HepG2 (cell line): ENCODE measurements around the gene AHCYL2. TPM values are rescaled to one million over a fixed set of nuclear protein-coding genes. Genes with fewer than 3 reads are reported as not detected.

Experiments
- EED ChIP-seq: sonication (generic); formaldehyde crosslinking; IDR thresholded peaks from 2 replicates; pipeline ENCODE4 v1.5.0; 2020; ENCODE audit warnings: mild to moderate bottlenecking, missing genetic modification reagents
- GFI1 ChIP-seq: sonication (generic); formaldehyde crosslinking; IDR thresholded peaks from 2 replicates; pipeline ENCODE4 v1.5.0; 2020; ENCODE audit warnings: missing genetic modification reagents, mild to moderate bottlenecking, borderline replicate concordance
- KAT8 ChIP-seq: IDR thresholded peaks from 2 replicates; pipeline ENCODE4 v1.6.1; 2016; ENCODE audit warnings: missing genetic modification reagents, missing compliant biosample characterization
- MTF2 ChIP-seq: sonication (generic); formaldehyde crosslinking; IDR thresholded peaks from 2 replicates; pipeline ENCODE4 v1.5.0; 2020; ENCODE audit warnings: missing genetic modification reagents, borderline replicate concordance
- NFIB ChIP-seq: sonication (generic); formaldehyde crosslinking; IDR thresholded peaks from 2 replicates; pipeline ENCODE4 v1.9.0; 2021; ENCODE audit warnings: missing genetic modification reagents, mild to moderate bottlenecking, borderline replicate concordance
- NRL ChIP-seq: sonication (generic); formaldehyde crosslinking; IDR thresholded peaks from 2 replicates; pipeline ENCODE4 v1.5.0; 2020; ENCODE audit warnings: missing genetic modification reagents, mild to moderate bottlenecking, moderate library complexity, borderline replicate concordance
- PHF8 ChIP-seq: sonication (generic); formaldehyde crosslinking; IDR thresholded peaks from 2 replicates; pipeline ENCODE4 v1.5.0; 2020; ENCODE audit warnings: missing genetic modification reagents
- PPARG ChIP-seq: conservative IDR thresholded peaks from 2 replicates; pipeline ENCODE4 v1.6.1; 2016; ENCODE audit warnings: missing biosample characterization, missing genetic modification reagents
- REST ChIP-seq, 2 experiments: IDR thresholded peaks; 2 replicates each; pipeline ENCODE4 v1.6.1; 2011 to 2012; ENCODE audit warnings: low read length in 2 of 2, borderline replicate concordance in 1 of 2, low read depth in 1 of 2, mild to moderate bottlenecking in 1 of 2, moderate library complexity in 1 of 2
- SP5 ChIP-seq: IDR thresholded peaks from 2 replicates; pipeline ENCODE4 v1.6.1; 2016; ENCODE audit warnings: low read depth, borderline replicate concordance
- TCF12 ChIP-seq, 2 experiments: fragments of 450-650 bp in 1 of 2; sonication (generic) in 1 of 2; formaldehyde crosslinking in 1 of 2; IDR thresholded peaks; 2 replicates each; pipeline versions ENCODE4 v1.6.1 to v1.8.0; 2017 to 2022; ENCODE audit warnings: antibody characterized with exemption in 1 of 2, mild to moderate bottlenecking in 1 of 2, missing genetic modification reagents in 1 of 2, moderate library complexity in 1 of 2
- ZNF160 ChIP-seq: sonication (generic); formaldehyde crosslinking; IDR thresholded peaks from 2 replicates; pipeline ENCODE4 v1.8.0; 2022; ENCODE audit warnings: mild to moderate bottlenecking, inconsistent platforms, missing genetic modification reagents
- ZNF18 ChIP-seq: sonication (generic); formaldehyde crosslinking; IDR thresholded peaks from 2 replicates; pipeline ENCODE4 v1.8.0; 2022; ENCODE audit warnings: mild to moderate bottlenecking, missing genetic modification reagents; ENCODE audit not compliant: insufficient replicate concordance
- ZNF207 ChIP-seq: fragments of 450-650 bp; IDR thresholded peaks from 2 replicates; pipeline ENCODE4 v1.6.1; 2016; ENCODE audit warnings: antibody characterized with exemption, borderline replicate concordance
- ZNF24 ChIP-seq: fragments of 450-650 bp; IDR thresholded peaks from 2 replicates; pipeline ENCODE4 v1.6.1; 2017; ENCODE audit warnings: antibody characterized with exemption, mild to moderate bottlenecking
- ZNF263 ChIP-seq: sonication (generic); formaldehyde crosslinking; IDR thresholded peaks from 2 replicates; pipeline ENCODE4 v1.4.0; 2020; ENCODE audit warnings: missing genetic modification reagents
- ZNF704 ChIP-seq: sonication (generic); formaldehyde crosslinking; IDR thresholded peaks from 2 replicates; pipeline ENCODE4 v1.8.1; 2023; ENCODE audit warnings: mild to moderate bottlenecking, inconsistent platforms, moderate library complexity, missing genetic modification reagents, borderline replicate concordance
- ZNF724P ChIP-seq: sonication (generic); formaldehyde crosslinking; IDR thresholded peaks from 2 replicates; pipeline ENCODE4 v1.8.0; 2022; ENCODE audit warnings: missing genetic modification reagents, borderline replicate concordance
- polyA plus RNA-seq, 8 experiments: library from polyadenylated mRNA; depleted of rRNA in 3 of 8; stranded (reverse) in 7 of 8; unstranded in 1 of 8; fragments of >200 nt; fragmentation: Illumina TruSeq in 4 of 8; extraction: Trizol in 4 of 8; gene quantifications; 2 replicates each; pipeline versions ENCODE4 v1.2.1 to v1.2.3, GENCODE V29; 2011 to 2016; ENCODE audit warnings: low read depth in 4 of 8, missing spikeins in 1 of 8, mixed read lengths in 1 of 8; ENCODE audit not compliant: insufficient read depth in 1 of 8
- total RNA-seq, 5 experiments: library from RNA; depleted of rRNA; stranded (reverse); fragments of >200 nt; fragmentation: Illumina TruSeq; extraction: Trizol; gene quantifications; 2 replicates each; pipeline ENCODE4 v1.2.3, GENCODE V29; 2016; ENCODE audit warnings: low read depth in 1 of 5
- TF ChIP-seq, protein P1 (sequence below): sonication (generic); formaldehyde crosslinking; IDR thresholded peaks from 2 replicates; pipeline ENCODE4 v1.8.1; 2022; ENCODE audit warnings: low read depth, mild to moderate bottlenecking, missing genetic modification reagents

AHCYL2 gene
- total and polyA plus RNA-seq, 2 of the 13 experiments (the other 11 are each of a cell fraction or from before 2014, with no cell fraction given): 9.5 to 14.7 TPM

DNA sequence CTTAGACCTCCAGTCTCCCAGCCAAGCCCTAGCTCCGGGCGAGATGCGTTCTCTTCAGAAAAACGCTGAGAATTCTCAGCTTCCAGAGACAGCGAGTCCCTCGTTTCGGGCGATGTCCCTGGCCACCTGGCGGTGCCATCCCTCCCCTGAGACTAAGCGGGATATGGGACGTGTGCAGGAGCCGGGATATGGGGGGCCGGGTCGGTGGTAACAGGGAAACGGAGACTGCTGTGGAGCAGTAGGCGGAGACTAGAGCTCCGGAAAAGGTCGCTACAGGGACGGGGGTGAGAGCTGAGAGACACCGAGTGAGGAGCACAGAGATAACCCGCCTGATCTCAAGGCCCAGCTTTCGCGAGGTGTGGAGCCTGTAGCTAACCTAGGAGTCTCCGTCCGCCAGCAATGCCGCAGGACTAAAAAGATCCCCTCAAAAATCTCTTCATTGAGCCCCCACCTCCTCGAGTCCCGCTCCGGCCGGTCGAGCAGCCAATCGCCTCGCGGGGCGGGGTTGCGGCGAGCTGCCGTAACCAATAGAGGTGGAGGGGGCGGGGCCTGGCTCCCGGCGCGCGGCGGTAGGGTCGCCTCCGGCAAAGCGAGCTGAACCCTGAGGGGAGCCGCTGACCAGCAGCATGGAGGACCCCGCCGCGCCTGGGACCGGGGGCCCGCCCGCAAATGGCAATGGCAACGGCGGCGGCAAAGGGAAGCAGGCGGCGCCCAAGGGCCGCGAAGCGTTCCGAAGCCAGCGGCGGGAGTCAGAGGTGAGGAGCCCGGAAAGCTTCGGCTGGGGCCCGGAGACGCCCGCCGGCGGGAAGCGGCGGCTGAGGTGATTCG, 209.2 kb downstream of the AHCYL2 start, which contains the start of gene STRIP2 (continued):
- TF ChIP-seq REST (IDR thresholded peaks at IDR 0.05; ENCODE audit: borderline replicate concordance in 1 of 2, low read depth in 1 of 2, low read length in 2 of 2) (peak in 1 of 2 experiments; percentile 43; a peak in 1 of 4 replicates), ZNF724P (CRISPR knock-in tag) (no peak), ZNF18 (peak; percentile 31), ZNF24 (no peak), ZNF160 (CRISPR knock-in tag) (no peak), ZNF207 (no peak), PPARG (CRISPR knock-in tag) (no peak), PHF8 (CRISPR knock-in tag) (peak; percentile 86), GFI1 (CRISPR knock-in tag) (0 out of 2 replicates have a peak, but pooled peaks have one; percentile 19), ZNF704 (0 out of 2 replicates have a peak, but pooled peaks have one; percentile 19), MTF2 (CRISPR knock-in tag) (no peak; the same call in 1 of the 2 replicates), TCF12 (IDR thresholded peaks at IDR 0.05) (no peak), TCF12 (CRISPR knock-in tag; IDR thresholded peaks at IDR 0.05) (no peak), ZNF263 (CRISPR knock-in tag) (no peak; the same call in 1 of the 2 replicates), KAT8 (CRISPR knock-in tag) (peak; percentile 22; the same call in 1 of the 2 replicates), EED (CRISPR knock-in tag) (peak; percentile 38; the same call in 1 of the 2 replicates), NFIB (CRISPR knock-in tag) (no peak), SP5 (CRISPR knock-in tag) (no peak), NRL (0 out of 2 replicates have a peak, but pooled peaks have one; percentile 17)
- TF ChIP-seq, protein P1, sequence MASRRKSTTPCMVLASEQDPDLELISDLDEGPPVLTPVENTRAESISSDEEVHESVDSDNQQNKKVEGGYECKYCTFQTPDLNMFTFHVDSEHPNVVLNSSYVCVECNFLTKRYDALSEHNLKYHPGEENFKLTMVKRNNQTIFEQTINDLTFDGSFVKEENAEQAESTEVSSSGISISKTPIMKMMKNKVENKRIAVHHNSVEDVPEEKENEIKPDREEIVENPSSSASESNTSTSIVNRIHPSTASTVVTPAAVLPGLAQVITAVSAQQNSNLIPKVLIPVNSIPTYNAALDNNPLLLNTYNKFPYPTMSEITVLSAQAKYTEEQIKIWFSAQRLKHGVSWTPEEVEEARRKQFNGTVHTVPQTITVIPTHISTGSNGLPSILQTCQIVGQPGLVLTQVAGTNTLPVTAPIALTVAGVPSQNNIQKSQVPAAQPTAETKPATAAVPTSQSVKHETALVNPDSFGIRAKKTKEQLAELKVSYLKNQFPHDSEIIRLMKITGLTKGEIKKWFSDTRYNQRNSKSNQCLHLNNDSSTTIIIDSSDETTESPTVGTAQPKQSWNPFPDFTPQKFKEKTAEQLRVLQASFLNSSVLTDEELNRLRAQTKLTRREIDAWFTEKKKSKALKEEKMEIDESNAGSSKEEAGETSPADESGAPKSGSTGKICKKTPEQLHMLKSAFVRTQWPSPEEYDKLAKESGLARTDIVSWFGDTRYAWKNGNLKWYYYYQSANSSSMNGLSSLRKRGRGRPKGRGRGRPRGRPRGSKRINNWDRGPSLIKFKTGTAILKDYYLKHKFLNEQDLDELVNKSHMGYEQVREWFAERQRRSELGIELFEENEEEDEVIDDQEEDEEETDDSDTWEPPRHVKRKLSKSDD (CRISPR knock-in tag): no peak
